ENCODE measurements around the gene PLXNB2.

Gene PLXNB2

GRCh38 chr22:50307890-50308596 is 597 bp upstream of the PLXNB2 start:
- no peak overlapping the region for H3K27ac ChIP-seq
- no peak for TF ChIP-seq CTCF (conservative IDR thresholded peaks at IDR 0.05)

- H3K27ac ChIP-seq = peak overlapping the region; percentile 90
- no peak for TF ChIP-seq CTCF (conservative IDR thresholded peaks at IDR 0.05)
Observed at GRCh38 chr22:50305923-50306566, 1.4 kb downstream of the PLXNB2 start.

- peak overlapping the region; percentile 90 for H3K27ac ChIP-seq
- TF ChIP-seq CTCF (conservative IDR thresholded peaks at IDR 0.05) = no peak
Observed at GRCh38 chr22:50305393-50305922, 2.0 kb downstream of the PLXNB2 start.

- H3K27ac ChIP-seq = peak overlapping the region; percentile 90
- TF ChIP-seq CTCF (conservative IDR thresholded peaks at IDR 0.05) = no peak
Observed at GRCh38 chr22:50304528-50305392, 2.7 kb downstream of the PLXNB2 start.

GRCh38 chr22:50303848-50304527 is 3.5 kb downstream of the PLXNB2 start:
- peak overlapping the region; percentile 90 for H3K27ac ChIP-seq
- TF ChIP-seq CTCF (conservative IDR thresholded peaks at IDR 0.05) = no peak

- peak overlapping the region; percentile 90 for H3K27ac ChIP-seq
- no peak for TF ChIP-seq CTCF (conservative IDR thresholded peaks at IDR 0.05)
Observed at GRCh38 chr22:50303515-50303847, 4.0 kb downstream of the PLXNB2 start.

Data from VCaP (cell line).